GM23338 (cell line): ENCODE results near the gene IGF1R.

Source experiments
- CREB1 ChIP-seq: fragments of 250-450 bp; sonication (Bioruptor Pico); IDR thresholded peaks from 2 replicates; pipeline ENCODE4 v1.5.0; 2020; ENCODE audit warnings: low read depth, mild to moderate bottlenecking, moderate library complexity
- EZH2 ChIP-seq: fragments of 200-600 bp; sonication (generic); IDR thresholded peaks from one replicate; pipeline ENCODE4 v1.8.0; 2017; ENCODE audit warnings: antibody characterized with exemption, mild to moderate bottlenecking, low read depth; ENCODE audit not compliant: unreplicated experiment
- EZH2phosphoT487 ChIP-seq: fragments of 200-600 bp; sonication (generic); IDR thresholded peaks from one replicate; pipeline ENCODE4 v1.8.1; 2018; ENCODE audit warnings: antibody characterized with exemption; ENCODE audit not compliant: unreplicated experiment
- JUNB ChIP-seq: IDR thresholded peaks from one replicate; pipeline ENCODE4 v1.6.1; 2016; ENCODE audit warnings: antibody characterized with exemption; ENCODE audit not compliant: unreplicated experiment
- POLR2AphosphoS5 ChIP-seq: IDR thresholded peaks from 2 replicates; pipeline ENCODE4 v1.6.1; 2016; ENCODE audit warnings: antibody characterized with exemption, low read depth
- STAT1 ChIP-seq: IDR thresholded peaks from one replicate; pipeline ENCODE4 v1.6.1; 2016; ENCODE audit warnings: antibody characterized with exemption; ENCODE audit not compliant: unreplicated experiment
- ZNF331 ChIP-seq: fragments of 250-450 bp; sonication (Bioruptor Pico); IDR thresholded peaks from 2 replicates; pipeline ENCODE4 v1.5.0; 2020; ENCODE audit warnings: low read depth, mild to moderate bottlenecking, moderate library complexity
- TF ChIP-seq, protein P1 (sequence below), 2 experiments: fragments of 200-600 bp in 1 of 2; sonication (generic) in 1 of 2; conservative IDR thresholded peaks; 2 replicates each; pipeline versions ENCODE4 v1.5.1 to v1.6.1; 2016 to 2017; ENCODE audit warnings: antibody characterized with exemption in 2 of 2, low read depth in 2 of 2, mild to moderate bottlenecking in 2 of 2, moderate library complexity in 1 of 2
- TF ChIP-seq, protein P2 (sequence below): IDR thresholded peaks from one replicate; pipeline ENCODE4 v1.6.1; 2018; ENCODE audit warnings: antibody characterized with exemption; ENCODE audit not compliant: unreplicated experiment
- TF ChIP-seq, protein P3 (sequence below): IDR thresholded peaks from 2 replicates; pipeline ENCODE4 v1.6.1; 2016; ENCODE audit warnings: antibody characterized with exemption
- TF ChIP-seq, protein P4 (sequence below): fragments of 250-450 bp; sonication (Bioruptor Pico); IDR thresholded peaks from 2 replicates; pipeline ENCODE4 v1.5.0; 2020; ENCODE audit warnings: mild to moderate bottlenecking, moderate library complexity

DNA sequence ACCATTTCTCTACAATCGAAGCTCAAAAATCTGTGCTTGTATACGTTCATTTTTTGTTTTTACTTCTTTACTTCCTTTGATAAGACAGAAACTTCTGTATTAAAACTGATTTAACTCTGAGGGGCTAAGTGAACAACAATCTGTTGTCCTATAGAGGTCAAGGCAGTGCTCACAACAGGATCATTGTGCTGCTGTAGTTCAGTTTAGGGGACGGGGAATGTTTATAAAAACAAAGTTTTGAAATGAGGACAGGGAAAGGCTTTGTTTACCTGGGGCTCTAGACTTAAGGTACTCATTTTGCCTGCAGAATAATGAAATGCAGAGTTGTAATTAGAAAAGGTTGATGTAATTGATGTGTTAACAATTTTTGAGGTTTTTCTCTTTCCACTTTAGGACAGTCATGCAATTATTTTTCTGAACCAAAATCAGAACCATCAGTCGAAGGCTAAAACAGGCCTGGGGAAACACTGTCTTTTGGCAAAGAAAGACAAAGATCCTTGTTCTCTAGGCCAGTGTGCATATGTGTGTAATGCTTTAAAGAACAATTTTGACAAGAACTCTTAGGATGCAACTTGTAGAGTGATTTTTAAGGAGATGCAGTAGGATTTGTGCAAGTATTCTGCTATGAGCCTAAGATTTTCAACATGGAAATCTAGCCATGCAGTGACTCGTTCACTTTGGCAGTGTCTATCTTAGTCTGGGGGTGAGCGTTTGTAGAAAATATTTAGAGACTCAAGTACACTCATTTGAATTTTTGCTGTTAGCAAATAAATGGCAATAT, 194.0 kb downstream of the IGF1R start:
- TF ChIP-seq, protein P1, sequence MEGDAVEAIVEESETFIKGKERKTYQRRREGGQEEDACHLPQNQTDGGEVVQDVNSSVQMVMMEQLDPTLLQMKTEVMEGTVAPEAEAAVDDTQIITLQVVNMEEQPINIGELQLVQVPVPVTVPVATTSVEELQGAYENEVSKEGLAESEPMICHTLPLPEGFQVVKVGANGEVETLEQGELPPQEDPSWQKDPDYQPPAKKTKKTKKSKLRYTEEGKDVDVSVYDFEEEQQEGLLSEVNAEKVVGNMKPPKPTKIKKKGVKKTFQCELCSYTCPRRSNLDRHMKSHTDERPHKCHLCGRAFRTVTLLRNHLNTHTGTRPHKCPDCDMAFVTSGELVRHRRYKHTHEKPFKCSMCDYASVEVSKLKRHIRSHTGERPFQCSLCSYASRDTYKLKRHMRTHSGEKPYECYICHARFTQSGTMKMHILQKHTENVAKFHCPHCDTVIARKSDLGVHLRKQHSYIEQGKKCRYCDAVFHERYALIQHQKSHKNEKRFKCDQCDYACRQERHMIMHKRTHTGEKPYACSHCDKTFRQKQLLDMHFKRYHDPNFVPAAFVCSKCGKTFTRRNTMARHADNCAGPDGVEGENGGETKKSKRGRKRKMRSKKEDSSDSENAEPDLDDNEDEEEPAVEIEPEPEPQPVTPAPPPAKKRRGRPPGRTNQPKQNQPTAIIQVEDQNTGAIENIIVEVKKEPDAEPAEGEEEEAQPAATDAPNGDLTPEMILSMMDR (conservative IDR thresholded peaks at IDR 0.05; ENCODE audit: low read depth in 2 of 2): no peak
- TF ChIP-seq EZH2 (no peak), POLR2AphosphoS5 (no peak), EZH2phosphoT487 (no peak), JUNB (no peak), STAT1 (no peak), CREB1 (CRISPR knock-in tag) (no peak), ZNF331 (CRISPR knock-in tag) (no peak)
- TF ChIP-seq, protein P2, sequence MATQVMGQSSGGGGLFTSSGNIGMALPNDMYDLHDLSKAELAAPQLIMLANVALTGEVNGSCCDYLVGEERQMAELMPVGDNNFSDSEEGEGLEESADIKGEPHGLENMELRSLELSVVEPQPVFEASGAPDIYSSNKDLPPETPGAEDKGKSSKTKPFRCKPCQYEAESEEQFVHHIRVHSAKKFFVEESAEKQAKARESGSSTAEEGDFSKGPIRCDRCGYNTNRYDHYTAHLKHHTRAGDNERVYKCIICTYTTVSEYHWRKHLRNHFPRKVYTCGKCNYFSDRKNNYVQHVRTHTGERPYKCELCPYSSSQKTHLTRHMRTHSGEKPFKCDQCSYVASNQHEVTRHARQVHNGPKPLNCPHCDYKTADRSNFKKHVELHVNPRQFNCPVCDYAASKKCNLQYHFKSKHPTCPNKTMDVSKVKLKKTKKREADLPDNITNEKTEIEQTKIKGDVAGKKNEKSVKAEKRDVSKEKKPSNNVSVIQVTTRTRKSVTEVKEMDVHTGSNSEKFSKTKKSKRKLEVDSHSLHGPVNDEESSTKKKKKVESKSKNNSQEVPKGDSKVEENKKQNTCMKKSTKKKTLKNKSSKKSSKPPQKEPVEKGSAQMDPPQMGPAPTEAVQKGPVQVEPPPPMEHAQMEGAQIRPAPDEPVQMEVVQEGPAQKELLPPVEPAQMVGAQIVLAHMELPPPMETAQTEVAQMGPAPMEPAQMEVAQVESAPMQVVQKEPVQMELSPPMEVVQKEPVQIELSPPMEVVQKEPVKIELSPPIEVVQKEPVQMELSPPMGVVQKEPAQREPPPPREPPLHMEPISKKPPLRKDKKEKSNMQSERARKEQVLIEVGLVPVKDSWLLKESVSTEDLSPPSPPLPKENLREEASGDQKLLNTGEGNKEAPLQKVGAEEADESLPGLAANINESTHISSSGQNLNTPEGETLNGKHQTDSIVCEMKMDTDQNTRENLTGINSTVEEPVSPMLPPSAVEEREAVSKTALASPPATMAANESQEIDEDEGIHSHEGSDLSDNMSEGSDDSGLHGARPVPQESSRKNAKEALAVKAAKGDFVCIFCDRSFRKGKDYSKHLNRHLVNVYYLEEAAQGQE: no peak
- TF ChIP-seq, protein P3, sequence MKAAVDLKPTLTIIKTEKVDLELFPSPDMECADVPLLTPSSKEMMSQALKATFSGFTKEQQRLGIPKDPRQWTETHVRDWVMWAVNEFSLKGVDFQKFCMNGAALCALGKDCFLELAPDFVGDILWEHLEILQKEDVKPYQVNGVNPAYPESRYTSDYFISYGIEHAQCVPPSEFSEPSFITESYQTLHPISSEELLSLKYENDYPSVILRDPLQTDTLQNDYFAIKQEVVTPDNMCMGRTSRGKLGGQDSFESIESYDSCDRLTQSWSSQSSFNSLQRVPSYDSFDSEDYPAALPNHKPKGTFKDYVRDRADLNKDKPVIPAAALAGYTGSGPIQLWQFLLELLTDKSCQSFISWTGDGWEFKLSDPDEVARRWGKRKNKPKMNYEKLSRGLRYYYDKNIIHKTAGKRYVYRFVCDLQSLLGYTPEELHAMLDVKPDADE: no peak
- TF ChIP-seq, protein P4, sequence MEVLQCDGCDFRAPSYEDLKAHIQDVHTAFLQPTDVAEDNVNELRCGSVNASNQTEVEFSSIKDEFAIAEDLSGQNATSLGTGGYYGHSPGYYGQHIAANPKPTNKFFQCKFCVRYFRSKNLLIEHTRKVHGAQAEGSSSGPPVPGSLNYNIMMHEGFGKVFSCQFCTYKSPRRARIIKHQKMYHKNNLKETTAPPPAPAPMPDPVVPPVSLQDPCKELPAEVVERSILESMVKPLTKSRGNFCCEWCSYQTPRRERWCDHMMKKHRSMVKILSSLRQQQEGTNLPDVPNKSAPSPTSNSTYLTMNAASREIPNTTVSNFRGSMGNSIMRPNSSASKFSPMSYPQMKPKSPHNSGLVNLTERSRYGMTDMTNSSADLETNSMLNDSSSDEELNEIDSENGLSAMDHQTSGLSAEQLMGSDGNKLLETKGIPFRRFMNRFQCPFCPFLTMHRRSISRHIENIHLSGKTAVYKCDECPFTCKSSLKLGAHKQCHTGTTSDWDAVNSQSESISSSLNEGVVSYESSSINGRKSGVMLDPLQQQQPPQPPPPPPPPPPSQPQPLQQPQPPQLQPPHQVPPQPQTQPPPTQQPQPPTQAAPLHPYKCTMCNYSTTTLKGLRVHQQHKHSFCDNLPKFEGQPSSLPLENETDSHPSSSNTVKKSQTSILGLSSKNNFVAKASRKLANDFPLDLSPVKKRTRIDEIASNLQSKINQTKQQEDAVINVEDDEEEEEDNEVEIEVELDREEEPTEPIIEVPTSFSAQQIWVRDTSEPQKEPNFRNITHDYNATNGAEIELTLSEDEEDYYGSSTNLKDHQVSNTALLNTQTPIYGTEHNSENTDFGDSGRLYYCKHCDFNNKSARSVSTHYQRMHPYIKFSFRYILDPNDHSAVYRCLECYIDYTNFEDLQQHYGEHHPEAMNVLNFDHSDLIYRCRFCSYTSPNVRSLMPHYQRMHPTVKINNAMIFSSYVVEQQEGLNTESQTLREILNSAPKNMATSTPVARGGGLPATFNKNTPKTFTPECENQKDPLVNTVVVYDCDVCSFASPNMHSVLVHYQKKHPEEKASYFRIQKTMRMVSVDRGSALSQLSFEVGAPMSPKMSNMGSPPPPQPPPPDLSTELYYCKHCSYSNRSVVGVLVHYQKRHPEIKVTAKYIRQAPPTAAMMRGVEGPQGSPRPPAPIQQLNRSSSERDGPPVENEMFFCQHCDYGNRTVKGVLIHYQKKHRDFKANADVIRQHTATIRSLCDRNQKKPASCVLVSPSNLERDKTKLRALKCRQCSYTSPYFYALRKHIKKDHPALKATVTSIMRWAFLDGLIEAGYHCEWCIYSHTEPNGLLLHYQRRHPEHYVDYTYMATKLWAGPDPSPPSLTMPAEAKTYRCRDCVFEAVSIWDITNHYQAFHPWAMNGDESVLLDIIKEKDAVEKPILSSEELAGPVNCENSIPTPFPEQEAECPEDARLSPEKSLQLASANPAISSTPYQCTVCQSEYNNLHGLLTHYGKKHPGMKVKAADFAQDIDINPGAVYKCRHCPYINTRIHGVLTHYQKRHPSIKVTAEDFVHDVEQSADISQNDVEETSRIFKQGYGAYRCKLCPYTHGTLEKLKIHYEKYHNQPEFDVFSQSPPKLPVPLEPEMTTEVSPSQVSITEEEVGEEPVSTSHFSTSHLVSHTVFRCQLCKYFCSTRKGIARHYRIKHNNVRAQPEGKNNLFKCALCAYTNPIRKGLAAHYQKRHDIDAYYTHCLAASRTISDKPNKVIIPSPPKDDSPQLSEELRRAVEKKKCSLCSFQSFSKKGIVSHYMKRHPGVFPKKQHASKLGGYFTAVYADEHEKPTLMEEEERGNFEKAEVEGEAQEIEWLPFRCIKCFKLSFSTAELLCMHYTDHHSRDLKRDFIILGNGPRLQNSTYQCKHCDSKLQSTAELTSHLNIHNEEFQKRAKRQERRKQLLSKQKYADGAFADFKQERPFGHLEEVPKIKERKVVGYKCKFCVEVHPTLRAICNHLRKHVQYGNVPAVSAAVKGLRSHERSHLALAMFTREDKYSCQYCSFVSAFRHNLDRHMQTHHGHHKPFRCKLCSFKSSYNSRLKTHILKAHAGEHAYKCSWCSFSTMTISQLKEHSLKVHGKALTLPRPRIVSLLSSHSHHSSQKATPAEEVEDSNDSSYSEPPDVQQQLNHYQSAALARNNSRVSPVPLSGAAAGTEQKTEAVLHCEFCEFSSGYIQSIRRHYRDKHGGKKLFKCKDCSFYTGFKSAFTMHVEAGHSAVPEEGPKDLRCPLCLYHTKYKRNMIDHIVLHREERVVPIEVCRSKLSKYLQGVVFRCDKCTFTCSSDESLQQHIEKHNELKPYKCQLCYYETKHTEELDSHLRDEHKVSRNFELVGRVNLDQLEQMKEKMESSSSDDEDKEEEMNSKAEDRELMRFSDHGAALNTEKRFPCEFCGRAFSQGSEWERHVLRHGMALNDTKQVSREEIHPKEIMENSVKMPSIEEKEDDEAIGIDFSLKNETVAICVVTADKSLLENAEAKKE: no peak
